HepG2 (cell line): Measurements from ENCODE around the gene RNASE8. TPM values are rescaled to one million over a fixed set of nuclear protein-coding genes. Genes with fewer than 3 reads are reported as not detected.

Experiments
- CHD2 ChIP-seq: IDR thresholded peaks from 2 replicates; pipeline ENCODE4 v1.6.1; 2011; ENCODE audit warnings: low read depth, low read length, improper control_type of control experiment
- E2F2 ChIP-seq: sonication (generic); formaldehyde crosslinking; IDR thresholded peaks from 2 replicates; pipeline ENCODE4 v1.4.0; 2020; ENCODE audit warnings: missing genetic modification reagents, borderline replicate concordance
- FOXC1 ChIP-seq: sonication (generic); formaldehyde crosslinking; IDR thresholded peaks from 2 replicates; pipeline ENCODE4 v1.8.0; 2022; ENCODE audit warnings: mild to moderate bottlenecking, missing genetic modification reagents, borderline replicate concordance
- FOXP1 ChIP-seq, 2 experiments: fragments of 450-650 bp in 1 of 2; IDR thresholded peaks; 2 replicates each; pipeline ENCODE4 v1.6.1; 2017 to 2018; ENCODE audit warnings: antibody characterized with exemption in 1 of 2
- JUN ChIP-seq: sonication (generic); formaldehyde crosslinking; IDR thresholded peaks from 2 replicates; pipeline ENCODE4 v1.4.0; 2020; ENCODE audit warnings: mild to moderate bottlenecking, missing genetic modification reagents
- MEIS2 ChIP-seq: sonication (generic); formaldehyde crosslinking; IDR thresholded peaks from 2 replicates; pipeline ENCODE4 v1.9.0; 2021; ENCODE audit warnings: mild to moderate bottlenecking, missing genetic modification reagents
- NFE2 ChIP-seq: sonication (generic); formaldehyde crosslinking; IDR thresholded peaks from 2 replicates; pipeline ENCODE4 v1.4.0; 2020; ENCODE audit warnings: missing genetic modification reagents
- PRDM10 ChIP-seq: sonication (generic); formaldehyde crosslinking; IDR thresholded peaks from 2 replicates; pipeline ENCODE4 v1.4.0; 2020; ENCODE audit warnings: low read depth, missing genetic modification reagents
- U2AF2 ChIP-seq: fragments of 200-400 bp; formaldehyde crosslinking; IDR thresholded peaks from 2 replicates; pipeline ENCODE4 v1.6.1; 2017; ENCODE audit warnings: low read depth, mild to moderate bottlenecking, low read length
- ZBTB20 ChIP-seq: sonication (generic); formaldehyde crosslinking; IDR thresholded peaks from 2 replicates; pipeline ENCODE4 v1.8.1; 2023; ENCODE audit warnings: missing genetic modification reagents, low read depth, mild to moderate bottlenecking, borderline replicate concordance
- ZFP1 ChIP-seq: IDR thresholded peaks from 2 replicates; pipeline ENCODE4 v1.6.1; 2016
- ZNF142 ChIP-seq: sonication (generic); formaldehyde crosslinking; IDR thresholded peaks from 2 replicates; pipeline ENCODE4 v1.4.0; 2020; ENCODE audit warnings: missing genetic modification reagents
- ZNF230 ChIP-seq: sonication (generic); formaldehyde crosslinking; IDR thresholded peaks from 2 replicates; pipeline ENCODE4 v1.4.0; 2020; ENCODE audit warnings: mild to moderate bottlenecking, missing genetic modification reagents
- ZNF468 ChIP-seq: sonication (generic); formaldehyde crosslinking; IDR thresholded peaks from 2 replicates; pipeline ENCODE4 v1.8.0; 2022; ENCODE audit warnings: mild to moderate bottlenecking, moderate library complexity, missing genetic modification reagents
- ZNF510 ChIP-seq: sonication (generic); formaldehyde crosslinking; IDR thresholded peaks from 2 replicates; pipeline ENCODE4 v1.4.0; 2020; ENCODE audit warnings: low read depth, mild to moderate bottlenecking, missing genetic modification reagents
- ZNF563 ChIP-seq: sonication (generic); formaldehyde crosslinking; IDR thresholded peaks from 2 replicates; pipeline ENCODE4 v1.8.0; 2022; ENCODE audit warnings: mild to moderate bottlenecking, moderate library complexity, missing genetic modification reagents
- ZSCAN25 ChIP-seq: sonication (generic); formaldehyde crosslinking; IDR thresholded peaks from 2 replicates; pipeline ENCODE4 v1.8.0; 2022; ENCODE audit warnings: mild to moderate bottlenecking, missing genetic modification reagents
- polyA plus RNA-seq, 8 experiments: library from polyadenylated mRNA; depleted of rRNA in 3 of 8; stranded (reverse) in 7 of 8; unstranded in 1 of 8; fragments of >200 nt; fragmentation: Illumina TruSeq in 4 of 8; extraction: Trizol in 4 of 8; gene quantifications; 2 replicates each; pipeline versions ENCODE4 v1.2.1 to v1.2.3, GENCODE V29; 2011 to 2016; ENCODE audit warnings: low read depth in 4 of 8, missing spikeins in 1 of 8, mixed read lengths in 1 of 8; ENCODE audit not compliant: insufficient read depth in 1 of 8
- total RNA-seq, 5 experiments: library from RNA; depleted of rRNA; stranded (reverse); fragments of >200 nt; fragmentation: Illumina TruSeq; extraction: Trizol; gene quantifications; 2 replicates each; pipeline ENCODE4 v1.2.3, GENCODE V29; 2016; ENCODE audit warnings: low read depth in 1 of 5

The RNASE8 gene
- total and polyA plus RNA-seq, 2 of the 13 experiments (the other 11 are each of a cell fraction or from before 2014, with no cell fraction given), result not detected

- no peak for TF ChIP-seq ZNF142 (CRISPR knock-in tag)
- 0 out of 2 replicates have a peak, but pooled peaks have one; percentile 61 for TF ChIP-seq ZNF563 (CRISPR knock-in tag)
- no peak for TF ChIP-seq CHD2
- TF ChIP-seq NFE2, result no peak
- 0 out of 2 replicates have a peak, but pooled peaks have one; percentile 40 for TF ChIP-seq ZNF230 (CRISPR knock-in tag)
- TF ChIP-seq ZFP1 (CRISPR knock-in tag), result no peak; the same call in 1 of the 2 replicates
- peak; percentile 76; the same call in 1 of the 2 replicates for TF ChIP-seq FOXC1
- TF ChIP-seq ZSCAN25 (CRISPR knock-in tag), result peak; percentile 80; the same call in 1 of the 2 replicates
- TF ChIP-seq MEIS2 (CRISPR knock-in tag), result peak; percentile 85
- no peak for TF ChIP-seq ZNF468 (CRISPR knock-in tag)
- peak; percentile 82 for TF ChIP-seq PRDM10
- TF ChIP-seq E2F2 (CRISPR knock-in tag), result 0 out of 2 replicates have a peak, but pooled peaks have one; percentile 63
- peak; percentile 54; the same call in 1 of the 2 replicates for TF ChIP-seq JUN (CRISPR knock-in tag)
- TF ChIP-seq U2AF2, result no peak
- no peak for TF ChIP-seq FOXP1 (IDR thresholded peaks at IDR 0.05)
- peak; percentile 89 for TF ChIP-seq FOXP1 (CRISPR knock-in tag; IDR thresholded peaks at IDR 0.05)
- no peak for TF ChIP-seq ZNF510
- peak; percentile 90; the same call in 1 of the 2 replicates for TF ChIP-seq ZBTB20 (CRISPR knock-in tag)
Measured at GRCh38 chr14:21055432-21056117, 2.0 kb upstream of the RNASE8 start (continued).
